ENCODE data around the gene SNTG2. TPM values are rescaled to one million over a fixed set of nuclear protein-coding genes. Genes with fewer than 3 reads are reported as not detected.

Gene SNTG2
- total RNA-seq, 2 donors from 2014 or later = 1.2 to 2.0 TPM

- intact Hi-C loops (cut with DNase I, micrococcal nuclease) = no loop called here
- DNase-seq = no peak
- no peak for ATAC-seq
These were observed 28.6 kb downstream of the SNTG2 start for GRCh38 chr2:979069-979928.

DNA sequence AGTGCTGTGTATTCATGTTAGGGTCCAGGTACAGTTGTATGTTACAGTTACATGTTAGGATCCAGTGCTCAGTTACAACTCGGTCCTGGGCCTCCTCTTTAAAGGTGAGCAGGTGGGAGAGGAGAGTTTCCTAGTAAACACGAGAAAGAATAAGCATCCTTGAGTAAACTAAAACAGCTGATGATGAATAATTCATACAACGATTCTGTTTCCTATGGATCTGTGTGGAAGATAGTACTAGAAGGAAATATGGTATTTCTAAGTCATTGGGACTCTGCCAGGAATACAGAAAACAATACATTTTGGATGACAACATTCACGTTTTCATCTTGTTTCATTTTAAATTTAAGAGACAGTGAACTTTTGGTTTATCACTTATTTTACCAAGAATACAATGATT is 29.5 kb downstream of the SNTG2 start:
- intact Hi-C loops (cut with DNase I, micrococcal nuclease) = no loop called here
- DNase-seq (no peak), ATAC-seq (no peak)

DNA sequence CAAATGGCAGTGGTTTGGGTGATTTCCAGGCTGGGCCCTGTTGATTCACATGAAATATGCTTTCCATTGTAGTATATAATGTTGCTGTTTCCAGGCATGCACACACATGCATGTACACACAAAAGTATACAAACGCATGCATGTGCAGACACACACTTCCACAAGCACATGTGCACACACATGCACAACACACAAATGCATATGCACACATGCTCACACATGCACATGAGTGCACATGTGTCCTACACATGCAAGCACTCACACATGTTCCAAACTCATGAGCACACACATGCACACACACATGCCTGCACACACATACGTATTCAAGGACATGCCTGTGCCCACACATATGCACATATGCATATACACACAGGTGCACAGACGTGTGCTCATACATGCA is 30.6 kb downstream of the SNTG2 start:
- intact Hi-C loops (cut with DNase I, micrococcal nuclease) = no loop called here
- DNase-seq (no peak), ATAC-seq (no peak)

DNA sequence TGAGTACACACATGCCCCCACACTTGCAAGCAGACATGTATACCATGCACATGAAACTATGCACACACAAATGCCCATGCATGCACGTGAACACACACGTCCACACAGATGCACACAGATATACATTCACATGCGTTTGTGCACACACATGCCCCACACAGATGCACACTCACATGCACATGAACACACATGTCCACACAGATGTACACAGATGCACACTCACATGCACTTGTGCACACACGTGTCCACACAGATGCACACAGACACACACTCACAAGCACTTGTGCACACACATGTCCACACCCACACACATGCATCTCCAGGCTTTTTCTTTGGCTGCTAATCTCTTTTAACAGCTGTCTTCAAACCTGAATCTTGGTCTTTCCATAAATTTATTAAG is 31.1 kb downstream of the SNTG2 start:
- intact Hi-C loops (cut with DNase I, micrococcal nuclease) = no loop called here
- ATAC-seq = no peak
- DNase-seq = no peak

DNA sequence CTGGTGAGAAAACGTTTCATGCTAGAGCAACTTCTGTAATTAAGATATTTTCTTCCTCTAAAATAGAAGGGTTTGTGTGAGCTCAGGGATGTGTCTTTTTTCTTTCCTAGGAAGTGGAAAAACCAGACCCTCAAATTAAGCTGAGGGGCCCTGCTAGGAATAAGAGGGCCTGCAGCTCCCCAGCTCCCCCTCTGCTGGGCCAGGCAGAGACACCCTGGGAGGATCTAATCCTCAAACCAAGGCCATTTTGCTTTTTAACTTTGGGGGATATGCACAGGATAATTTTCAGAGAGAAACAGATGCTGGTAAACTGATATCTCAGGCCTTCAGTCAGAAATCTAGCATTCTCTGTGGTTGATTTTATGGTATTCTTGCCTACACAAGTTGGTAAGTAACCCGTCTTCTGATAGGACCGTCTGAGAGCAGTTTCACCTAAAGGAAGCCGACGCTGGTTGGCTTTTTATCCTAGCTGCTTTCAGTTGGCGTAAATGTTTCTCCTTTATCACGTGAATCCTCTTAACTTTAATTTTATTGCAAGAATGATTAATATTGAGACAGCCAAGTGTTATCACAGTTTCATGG is 34.8 kb downstream of the SNTG2 start:
- DNase-seq = no peak
- intact Hi-C loops (cut with DNase I, micrococcal nuclease) = no loop called here
- ATAC-seq = no peak

DNA sequence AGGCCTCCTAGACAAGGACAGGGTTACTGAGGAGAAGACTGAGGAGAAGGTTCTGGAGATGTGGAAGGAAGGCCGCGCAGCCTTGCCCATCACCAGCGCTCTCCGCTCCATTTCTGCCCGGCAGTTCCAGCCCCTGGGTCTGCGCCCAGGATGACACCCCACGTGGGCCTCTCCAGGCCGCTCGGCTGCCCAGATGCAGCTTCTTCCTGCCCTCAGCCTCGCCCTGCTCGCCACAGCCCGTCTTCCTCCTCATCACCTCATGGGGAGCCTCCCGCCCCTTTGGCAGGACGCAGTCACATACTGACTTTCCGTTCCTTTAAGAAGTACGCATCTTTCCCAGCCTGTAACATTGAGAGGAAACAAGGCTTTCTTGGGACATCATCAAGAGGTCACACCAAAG is 37.1 kb downstream of the SNTG2 start:
- no peak for DNase-seq
- no peak for ATAC-seq
- intact Hi-C loops (cut with DNase I, micrococcal nuclease) = no loop called here

- intact Hi-C loops (cut with DNase I, micrococcal nuclease) = no loop called here
- ATAC-seq = peak; percentile 16
- DNase-seq = no peak
These were observed 39.3 kb downstream of the SNTG2 start for GRCh38 chr2:989781-990467.

DNA sequence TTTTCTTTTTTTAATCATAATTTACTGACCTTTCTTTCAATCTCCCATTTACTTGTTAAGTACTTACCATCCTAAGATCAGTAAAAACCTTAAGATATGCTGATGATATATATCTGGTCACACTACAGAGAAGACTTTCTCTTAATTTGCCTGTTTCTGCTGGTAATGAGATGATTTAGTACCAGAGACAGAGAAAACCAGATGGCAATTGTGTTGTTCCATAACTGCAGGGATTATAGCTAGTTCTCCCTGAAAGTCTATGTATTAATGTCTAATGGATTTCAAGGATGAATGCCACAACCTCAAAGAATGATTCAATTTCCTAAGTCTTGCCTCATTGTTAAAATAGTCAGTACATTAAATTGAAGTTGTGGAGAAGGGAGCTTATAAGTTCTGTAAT is 40.3 kb downstream of the SNTG2 start:
- no peak for ATAC-seq
- DNase-seq = no peak
- intact Hi-C loops (cut with DNase I, micrococcal nuclease) = no loop called here

DNA sequence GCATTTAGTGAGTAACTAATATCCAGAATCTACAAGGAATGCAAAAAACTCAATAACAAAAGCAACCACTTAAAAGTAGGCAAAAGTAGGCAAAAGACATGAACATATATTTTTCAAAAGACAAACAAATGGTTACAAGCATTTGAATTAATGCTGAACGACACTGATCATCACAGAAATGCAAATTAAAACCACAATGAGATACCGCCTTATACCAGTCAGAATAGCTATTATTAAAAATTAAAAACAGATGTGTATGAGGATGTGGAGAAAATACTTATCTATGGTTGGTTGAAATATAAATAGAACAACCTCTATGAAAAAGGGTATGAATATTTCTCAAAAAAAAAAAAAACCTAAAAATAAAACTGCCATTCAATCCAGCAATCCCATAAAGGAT is 51.7 kb downstream of the SNTG2 start:
- DNase-seq (no peak), ATAC-seq (no peak)
- intact Hi-C loops (cut with DNase I, micrococcal nuclease) = no loop called here

DNA sequence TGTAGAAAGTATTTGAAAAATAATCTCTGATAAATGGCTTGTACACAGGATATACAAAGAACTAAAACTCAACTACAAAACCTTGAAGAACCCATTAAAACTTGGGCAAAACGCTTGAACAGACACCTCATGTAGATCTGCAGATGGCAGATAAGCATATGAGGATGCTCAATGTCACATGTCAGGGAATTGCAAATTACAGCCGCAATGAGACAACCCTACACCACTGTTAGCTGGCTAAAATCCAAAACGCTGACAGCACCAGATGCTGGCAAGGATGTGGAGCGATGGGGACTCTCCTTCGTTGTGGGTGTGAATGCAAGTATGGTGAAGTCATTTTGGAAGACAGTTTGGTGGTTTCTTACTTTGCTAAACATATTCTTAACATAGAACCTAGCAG is 53.7 kb downstream of the SNTG2 start:
- intact Hi-C loops (cut with DNase I, micrococcal nuclease) = no loop called here
- DNase-seq (no peak), ATAC-seq (no peak)

DNA sequence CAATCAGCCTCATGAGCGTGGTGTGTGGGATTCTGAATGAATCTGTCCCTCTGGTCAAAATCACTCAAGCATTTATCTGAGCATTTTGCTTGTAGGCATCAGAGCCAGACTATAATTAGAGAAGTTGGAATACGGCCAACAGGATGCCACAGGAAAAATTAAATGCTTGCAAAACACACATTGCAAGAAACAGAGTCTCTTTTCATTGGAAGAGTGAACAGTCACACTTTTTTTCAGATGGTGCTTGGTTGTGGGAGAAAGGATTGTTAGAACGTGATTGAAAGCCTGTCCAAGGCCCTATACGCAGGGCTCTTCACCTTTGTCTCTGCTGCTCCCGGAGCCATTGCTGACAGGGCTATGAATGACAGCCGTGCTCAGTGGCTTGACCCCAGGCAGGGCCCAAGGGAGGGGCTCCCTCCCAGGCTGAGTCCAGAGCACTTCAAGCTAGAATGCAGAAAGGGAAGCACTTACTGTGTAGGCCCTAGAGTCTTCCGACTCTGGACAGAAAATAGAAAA is 59.8 kb downstream of the SNTG2 start:
- DNase-seq = no peak
- intact Hi-C loops (cut with DNase I, micrococcal nuclease) = no loop called here
- no peak for ATAC-seq

- intact Hi-C loops (cut with DNase I, micrococcal nuclease) = no loop called here
- no peak for DNase-seq
- no peak for ATAC-seq
These were observed 60.4 kb downstream of the SNTG2 start for GRCh38 chr2:1011006-1011405.

GRCh38 chr2:1011985-1012384 is 61.3 kb downstream of the SNTG2 start:
- DNase-seq = no peak
- no peak for ATAC-seq
- intact Hi-C loops (cut with DNase I, micrococcal nuclease) = no loop called here

- ATAC-seq (no peak), DNase-seq (no peak)
- intact Hi-C loops (cut with DNase I, micrococcal nuclease) = no loop called here
These were observed 64.2 kb downstream of the SNTG2 start for GRCh38 chr2:1014802-1015201.

GRCh38 chr2:1016500-1016899 is 65.9 kb downstream of the SNTG2 start:
- intact Hi-C loops (cut with DNase I, micrococcal nuclease) = no loop called here
- ATAC-seq (no peak), DNase-seq (no peak)

DNA sequence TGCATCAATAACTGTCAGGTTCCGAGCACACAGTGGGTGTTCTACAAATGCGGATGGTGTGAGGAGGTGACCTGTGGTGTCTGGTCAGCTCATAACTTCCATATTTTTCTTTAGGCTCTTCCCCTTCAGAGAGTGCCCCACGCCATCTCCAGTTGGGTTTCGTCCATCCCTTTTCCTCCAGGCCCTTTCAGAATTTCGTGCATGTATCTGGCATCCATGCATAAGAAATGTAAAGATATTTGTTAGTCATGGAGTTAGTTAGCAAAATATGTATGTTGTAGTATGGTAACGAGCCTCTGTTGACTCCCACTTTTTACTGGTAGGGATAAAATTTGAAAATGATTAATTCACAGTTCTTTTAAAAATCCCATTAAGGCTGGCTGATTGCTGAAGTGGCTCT is 67.2 kb downstream of the SNTG2 start:
- no peak for ATAC-seq
- no peak for DNase-seq
- intact Hi-C loops (cut with DNase I, micrococcal nuclease) = no loop called here

DNA sequence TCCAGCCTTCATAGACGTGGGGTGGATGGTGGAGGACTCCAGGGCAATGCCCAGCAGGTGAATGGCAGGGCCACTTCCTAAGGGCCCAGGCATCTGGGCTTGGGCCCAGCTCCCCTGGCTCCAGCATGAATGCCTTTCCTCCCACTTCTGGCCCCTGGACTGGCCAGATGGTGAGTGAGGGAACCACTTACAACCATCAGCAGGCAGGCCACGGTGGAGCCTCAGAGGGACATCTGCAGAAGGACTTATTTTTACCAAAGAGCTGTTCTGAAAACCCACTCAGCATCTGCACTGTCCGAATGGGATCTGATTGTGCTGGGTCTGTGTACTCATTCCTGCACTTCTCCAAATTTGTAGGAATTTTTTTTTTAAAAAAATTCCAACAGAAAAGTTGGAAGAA is 69.6 kb downstream of the SNTG2 start:
- DNase-seq (no peak), ATAC-seq (no peak)
- intact Hi-C loops (cut with DNase I, micrococcal nuclease) = no loop called here

- ATAC-seq = no peak
- no peak for DNase-seq
- intact Hi-C loops (cut with DNase I, micrococcal nuclease) = no loop called here
These were observed 71.5 kb downstream of the SNTG2 start for GRCh38 chr2:1022178-1022577.

DNA sequence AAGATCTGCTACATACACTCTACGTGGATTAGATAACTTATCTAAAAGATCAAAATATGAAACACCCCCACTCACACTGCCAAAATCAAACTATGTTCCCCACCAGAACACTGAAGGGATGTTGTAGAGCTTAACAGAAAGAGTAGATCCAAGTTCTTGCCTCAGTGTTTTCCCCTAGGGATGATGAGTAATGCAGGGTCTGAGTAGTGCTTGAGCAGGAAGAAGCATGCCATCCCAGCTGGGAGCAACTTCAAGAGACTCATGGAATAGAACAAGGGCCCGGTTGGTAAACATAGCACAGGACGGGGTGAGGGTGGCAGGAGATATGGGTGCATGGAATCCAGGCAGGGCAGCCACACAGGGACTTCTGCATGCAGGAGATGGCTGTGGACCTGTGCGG is 74.3 kb downstream of the SNTG2 start:
- no peak for ATAC-seq

DNA sequence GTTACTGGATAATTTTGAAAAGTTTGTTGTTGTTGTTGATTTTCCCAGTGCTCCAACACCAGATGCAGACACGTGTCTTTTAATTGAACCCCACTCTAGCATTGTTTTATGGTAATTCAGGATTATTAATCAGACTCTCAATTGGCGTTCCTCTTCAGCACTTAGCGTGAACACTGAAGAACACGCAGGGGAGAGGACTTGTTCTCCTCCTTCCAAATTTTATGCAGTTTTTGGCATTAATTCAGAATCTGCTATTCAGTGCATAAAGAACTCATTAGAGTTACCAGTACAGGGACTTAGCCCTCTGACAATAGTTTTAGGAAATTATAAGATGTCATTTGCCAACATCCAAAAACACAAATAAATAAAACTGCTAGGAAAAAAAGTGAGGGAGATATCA is 75.5 kb downstream of the SNTG2 start:
- ATAC-seq (no peak), DNase-seq (no peak)
- intact Hi-C loops (cut with DNase I, micrococcal nuclease) = no loop called here

More for the DNA sequence above, 74.3 kb downstream of the SNTG2 start:
- intact Hi-C loops (cut with DNase I, micrococcal nuclease) = no loop called here
- no peak for DNase-seq
